ENCODE measurements around the gene MGST2.
A peak's percentile ranks its signal among the peaks of the same experiment; 100 is the strongest.
"Not testable (repeated sequence)": the region's sequence is repeated elsewhere in the genome, so short reads cannot be mapped to it uniquely, and the experiment has no call there.

MGST2 gene

GRCh38 chr4:139672732-139673131 lies 7.1 kb downstream of the MGST2 start:
- no peak for DNase-seq

- no peak for DNase-seq
Observed at GRCh38 chr4:139674875-139675550, 9.4 kb downstream of the MGST2 start.

GRCh38 chr4:139675651-139676050 lies 10.0 kb downstream of the MGST2 start:
- DNase-seq: no peak

- DNase-seq: no peak
Observed at GRCh38 chr4:139676365-139676764, 10.7 kb downstream of the MGST2 start.

GRCh38 chr4:139676913-139677585 lies 11.4 kb downstream of the MGST2 start:
- DNase-seq: no peak

GRCh38 chr4:139682309-139682708 lies 16.7 kb downstream of the MGST2 start:
- DNase-seq: no peak

GRCh38 chr4:139682741-139683151 lies 17.1 kb downstream of the MGST2 start:
- DNase-seq: peak; percentile 18

GRCh38 chr4:139684351-139684750 lies 18.7 kb downstream of the MGST2 start:
- peak; percentile 50 for DNase-seq

GRCh38 chr4:139685180-139685579 lies 19.6 kb downstream of the MGST2 start:
- no peak for DNase-seq

- DNase-seq: no peak
Observed at GRCh38 chr4:139686130-139686529, 20.5 kb downstream of the MGST2 start.

- no peak for DNase-seq
Observed at GRCh38 chr4:139686988-139687387, 21.4 kb downstream of the MGST2 start.

GRCh38 chr4:139689093-139689722 lies 23.6 kb downstream of the MGST2 start:
- DNase-seq: no peak

GRCh38 chr4:139690419-139690818 lies 24.8 kb downstream of the MGST2 start:
- no peak for DNase-seq

GRCh38 chr4:139692309-139693012 lies 26.8 kb downstream of the MGST2 start:
- DNase-seq: no peak

GRCh38 chr4:139694522-139695107 lies 29.0 kb downstream of the MGST2 start:
- no peak for DNase-seq

GRCh38 chr4:139696491-139696890 lies 30.9 kb downstream of the MGST2 start:
- no peak for DNase-seq

- DNase-seq: not testable (repeated sequence)
Observed at GRCh38 chr4:139698167-139698925, 32.7 kb downstream of the MGST2 start.

- DNase-seq: no peak
Observed at GRCh38 chr4:139700568-139700967, 34.9 kb downstream of the MGST2 start.

GRCh38 chr4:139704915-139705485 lies 39.4 kb downstream of the MGST2 start:
- DNase-seq: peak; percentile 4

GRCh38 chr4:139709660-139710059 lies 44.0 kb downstream of the MGST2 start:
- DNase-seq: no peak

GRCh38 chr4:139710073-139710472 lies 44.5 kb downstream of the MGST2 start:
- DNase-seq: no peak

- DNase-seq: no peak
Observed at GRCh38 chr4:139711461-139711860, 45.8 kb downstream of the MGST2 start.
